ENCODE measurements around the gene ADRM1.

ADRM1 gene

DNA sequence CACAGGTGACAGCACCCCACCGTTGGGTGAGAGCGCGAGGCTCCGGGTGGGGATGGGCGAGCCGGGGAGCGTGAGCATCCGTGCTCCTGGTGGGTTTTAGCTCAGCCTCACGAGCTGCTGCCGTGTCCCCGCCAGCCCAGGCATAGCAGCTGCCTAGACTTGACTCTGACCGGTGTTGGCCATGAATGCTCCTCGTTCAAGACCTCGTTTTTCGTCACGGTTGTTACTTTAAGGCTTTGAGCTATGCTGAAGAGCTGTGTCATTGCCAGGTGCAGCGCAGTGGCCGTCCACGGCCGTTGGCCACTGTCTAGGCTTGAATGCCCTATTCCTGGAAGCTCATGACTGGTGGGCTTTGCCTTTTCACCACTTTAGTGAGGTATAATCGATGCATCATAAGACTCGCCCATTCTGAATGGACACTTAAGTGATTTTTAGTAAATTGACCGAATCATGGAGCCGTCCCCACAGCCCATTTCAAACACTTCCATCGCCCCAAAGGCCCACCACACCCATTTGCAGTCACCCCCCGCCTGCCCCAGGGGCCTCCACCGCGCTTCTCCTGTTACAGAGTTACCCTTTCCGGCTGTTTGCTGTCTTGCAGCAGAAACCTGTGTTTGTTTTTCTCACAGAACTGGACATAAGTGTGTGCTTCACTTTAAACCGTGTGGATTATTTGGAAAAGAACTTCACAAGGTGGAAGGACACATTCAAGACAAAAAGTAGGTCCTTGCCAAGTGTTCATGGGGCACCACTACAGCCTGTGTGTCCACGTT, 21.4 kb upstream of the ADRM1 start:
- Histone ChIP-seq H3K36me3 (ENCODE audit: insufficient read depth, low read length) (peaks cover 70% of the 10 kb centered on the region), H3K9ac (ENCODE audit: low read length) (no peak overlapping the region), H3K4me1 (ENCODE audit: insufficient read depth, low read length) (no peaks in the 10 kb centered on the region), H3K27ac (ENCODE audit: low read depth, low read length) (no peak overlapping the region), H3K9me3 (ENCODE audit: low read length) (no peaks in the 10 kb centered on the region), H3K27me3 (ENCODE audit: control insufficient read depth in 1 of 2, insufficient read depth in 2 of 2, low read length in 2 of 2) (no peaks in the 10 kb centered on the region), H3K4me3 (ENCODE audit: low read depth in 1 of 2, low read length in 2 of 2) (no peak overlapping the region)

DNA sequence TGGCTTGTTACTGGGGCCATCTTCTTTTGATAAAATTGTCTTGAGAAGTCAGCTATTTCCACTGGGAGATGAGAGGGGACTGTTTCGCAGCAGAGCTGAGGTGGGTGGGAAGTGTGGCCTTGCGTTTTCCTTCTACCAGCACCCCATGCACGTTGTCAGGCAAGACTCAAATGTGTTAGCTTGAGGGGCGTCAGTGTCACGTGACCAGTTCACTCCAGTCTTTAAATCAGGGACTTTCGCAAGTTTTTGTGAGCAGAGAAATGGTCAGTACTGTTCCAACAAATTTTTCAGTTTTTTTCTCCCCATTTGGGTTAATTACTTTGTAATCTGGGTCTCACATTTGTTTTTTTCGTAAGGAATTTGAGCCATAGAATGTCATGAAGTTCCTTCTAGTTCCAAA, 20.7 kb upstream of the ADRM1 start:
- H3K4me1 ChIP-seq (ENCODE audit: insufficient read depth, low read length), result no peaks in the 10 kb centered on the region
- no peak overlapping the region for H3K27ac ChIP-seq (ENCODE audit: low read depth, low read length)
- peaks cover 70% of the 10 kb centered on the region for H3K36me3 ChIP-seq (ENCODE audit: insufficient read depth, low read length)
- H3K4me3 ChIP-seq (ENCODE audit: low read depth in 1 of 2, low read length in 2 of 2), result no peak overlapping the region
- H3K9me3 ChIP-seq (ENCODE audit: low read length), result no peaks in the 10 kb centered on the region
- no peaks in the 10 kb centered on the region for H3K27me3 ChIP-seq (ENCODE audit: control insufficient read depth in 1 of 2, insufficient read depth in 2 of 2, low read length in 2 of 2)
- no peak overlapping the region for H3K9ac ChIP-seq (ENCODE audit: low read length)

DNA sequence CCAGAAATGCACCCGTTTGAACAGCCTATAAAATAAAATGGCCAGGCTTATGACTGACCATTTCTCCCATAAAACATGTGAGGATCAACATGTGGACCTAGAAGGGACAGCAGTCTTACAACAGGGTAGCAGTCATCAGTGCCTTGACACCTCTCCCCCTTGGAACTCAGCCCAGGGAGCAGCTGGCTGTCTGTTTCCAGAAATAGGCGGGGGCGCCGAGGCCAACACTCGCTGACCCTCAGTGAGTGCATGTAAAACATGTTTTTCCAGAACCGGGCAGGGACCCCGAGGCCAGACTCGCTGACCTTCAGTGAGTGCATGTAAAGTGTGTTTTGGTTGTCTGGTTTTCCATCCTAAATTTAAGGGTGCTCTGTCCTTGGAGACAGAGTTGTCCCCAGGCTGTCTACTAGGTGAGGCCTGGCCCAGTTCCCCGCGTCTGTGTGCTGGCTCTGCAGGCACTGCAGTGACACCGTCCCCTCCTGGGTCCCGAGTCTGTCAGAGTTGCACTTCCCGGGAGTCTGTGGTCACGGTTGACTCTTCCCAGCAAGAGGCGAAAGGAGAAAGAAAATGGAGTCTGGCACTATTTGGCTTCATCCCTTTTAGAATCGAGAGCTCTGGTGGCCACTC, 19.8 kb upstream of the ADRM1 start:
- no peaks in the 10 kb centered on the region for H3K4me1 ChIP-seq (ENCODE audit: insufficient read depth, low read length)
- no peak overlapping the region for H3K4me3 ChIP-seq (ENCODE audit: low read depth in 1 of 2, low read length in 2 of 2)
- H3K27me3 ChIP-seq (ENCODE audit: control insufficient read depth in 1 of 2, insufficient read depth in 2 of 2, low read length in 2 of 2), result no peaks in the 10 kb centered on the region
- H3K9ac ChIP-seq (ENCODE audit: low read length), result no peak overlapping the region
- no peaks in the 10 kb centered on the region for H3K9me3 ChIP-seq (ENCODE audit: low read length)
- peaks cover 68% of the 10 kb centered on the region for H3K36me3 ChIP-seq (ENCODE audit: insufficient read depth, low read length)
- no peak overlapping the region for H3K27ac ChIP-seq (ENCODE audit: low read depth, low read length)

DNA sequence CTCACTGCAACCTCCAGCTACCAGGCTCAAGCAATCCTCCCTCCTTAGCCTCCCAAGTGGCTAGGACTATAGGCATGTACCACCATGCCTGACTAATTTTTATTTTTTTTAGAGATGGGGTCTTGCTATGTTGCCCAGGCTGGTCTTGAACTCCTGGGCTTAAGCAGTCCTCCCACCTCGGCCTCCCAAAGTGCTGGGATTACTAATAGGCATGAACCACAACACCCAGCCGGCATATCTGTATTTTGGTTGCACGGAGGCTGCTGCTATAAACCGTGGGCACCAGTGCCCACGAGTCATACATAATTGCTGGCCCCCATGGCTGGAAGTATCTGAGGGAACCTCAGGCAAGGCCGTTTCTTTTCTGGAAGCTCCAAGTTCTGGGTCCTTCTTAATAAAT, 18.3 kb upstream of the ADRM1 start:
- Histone ChIP-seq H3K27me3 (ENCODE audit: control insufficient read depth in 1 of 2, insufficient read depth in 2 of 2, low read length in 2 of 2) (no peaks in the 10 kb centered on the region), H3K4me1 (ENCODE audit: insufficient read depth, low read length) (no peaks in the 10 kb centered on the region), H3K27ac (ENCODE audit: low read depth, low read length) (no peak overlapping the region), H3K9ac (ENCODE audit: low read length) (no peak overlapping the region), H3K36me3 (ENCODE audit: insufficient read depth, low read length) (peaks cover 61% of the 10 kb centered on the region), H3K4me3 (ENCODE audit: low read depth in 1 of 2, low read length in 2 of 2) (no peak overlapping the region), H3K9me3 (ENCODE audit: low read length) (no peaks in the 10 kb centered on the region)

DNA sequence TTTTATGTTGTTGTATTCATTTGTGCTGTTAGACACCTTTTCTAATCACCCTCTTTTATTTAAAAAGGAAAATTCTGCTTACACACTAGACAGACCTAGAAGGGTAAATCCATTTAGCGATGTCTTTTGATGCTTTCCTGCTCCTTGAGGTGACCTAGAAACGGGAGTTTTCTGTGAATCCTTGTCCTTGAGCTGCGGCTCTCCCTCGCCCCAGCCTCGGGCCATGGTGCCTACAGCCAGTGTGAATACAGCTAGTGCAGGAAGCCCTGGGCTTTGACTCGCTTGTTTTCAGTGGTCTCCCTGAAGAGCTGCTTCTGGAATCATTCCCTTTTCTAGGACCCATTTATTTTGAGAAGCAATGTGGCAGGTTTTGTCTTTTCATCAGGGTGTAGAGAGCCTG, 17.6 kb upstream of the ADRM1 start:
- Histone ChIP-seq H3K27ac (ENCODE audit: low read depth, low read length) (no peak overlapping the region), H3K9ac (ENCODE audit: low read length) (no peak overlapping the region), H3K9me3 (ENCODE audit: low read length) (no peaks in the 10 kb centered on the region), H3K4me3 (ENCODE audit: low read depth in 1 of 2, low read length in 2 of 2) (no peak overlapping the region), H3K36me3 (ENCODE audit: insufficient read depth, low read length) (peaks cover 54% of the 10 kb centered on the region), H3K4me1 (ENCODE audit: insufficient read depth, low read length) (no peaks in the 10 kb centered on the region), H3K27me3 (ENCODE audit: control insufficient read depth in 1 of 2, insufficient read depth in 2 of 2, low read length in 2 of 2) (no peaks in the 10 kb centered on the region)

DNA sequence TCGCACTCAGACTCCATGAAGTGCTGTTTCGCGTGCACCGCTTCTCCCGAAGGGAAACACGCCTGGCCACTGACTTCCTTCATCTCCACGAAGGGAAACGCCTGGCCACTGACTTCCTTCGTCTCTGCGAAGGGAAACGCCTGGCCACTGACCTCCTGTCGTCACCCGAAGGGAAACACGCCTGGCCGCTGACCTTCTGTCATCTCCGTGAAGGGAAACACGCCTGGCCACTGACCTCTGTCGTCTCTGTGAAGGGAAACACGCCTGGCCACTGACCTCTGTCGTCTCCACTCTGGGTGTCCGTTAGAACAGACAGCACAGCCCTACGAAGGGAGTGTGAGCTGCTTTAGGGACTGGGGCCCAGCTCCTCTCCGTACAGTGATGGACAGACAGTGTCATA, 17.1 kb upstream of the ADRM1 start:
- Histone ChIP-seq H3K27me3 (ENCODE audit: control insufficient read depth in 1 of 2, insufficient read depth in 2 of 2, low read length in 2 of 2) (no peaks in the 10 kb centered on the region), H3K9ac (ENCODE audit: low read length) (no peak overlapping the region), H3K4me3 (ENCODE audit: low read depth in 1 of 2, low read length in 2 of 2) (no peak overlapping the region), H3K9me3 (ENCODE audit: low read length) (no peaks in the 10 kb centered on the region), H3K27ac (ENCODE audit: low read depth, low read length) (no peak overlapping the region), H3K36me3 (ENCODE audit: insufficient read depth, low read length) (peaks cover 49% of the 10 kb centered on the region), H3K4me1 (ENCODE audit: insufficient read depth, low read length) (no peaks in the 10 kb centered on the region)

DNA sequence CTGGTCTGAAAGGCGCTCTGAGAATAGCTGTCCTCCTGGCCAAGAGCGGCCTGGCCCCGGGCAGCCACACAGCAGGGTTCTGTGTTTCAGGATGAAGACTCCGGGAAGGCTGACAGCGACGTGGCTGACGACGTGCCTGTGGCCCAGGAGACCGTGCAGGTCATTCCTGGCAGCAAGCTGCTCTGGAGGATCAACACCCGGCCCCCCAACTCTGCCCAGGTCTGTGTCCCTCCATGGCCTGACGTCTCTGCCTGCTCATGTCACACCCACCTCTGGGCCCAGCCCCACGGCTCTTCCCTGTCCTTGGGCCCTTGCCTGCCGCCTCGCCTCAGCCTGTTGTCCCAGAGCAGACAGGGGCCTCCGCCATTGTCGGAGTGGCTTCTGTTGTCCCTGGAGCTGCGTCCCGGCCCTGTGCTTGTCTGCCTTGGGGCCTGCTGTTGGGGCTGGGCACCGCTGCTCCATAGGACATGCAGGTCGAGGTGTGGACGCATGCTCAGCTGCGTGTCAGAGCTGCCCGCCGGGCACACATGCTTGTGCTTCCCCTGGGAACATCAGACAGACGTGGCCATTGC, 16.2 kb upstream of the ADRM1 start:
- H3K27me3 ChIP-seq (ENCODE audit: control insufficient read depth in 1 of 2, insufficient read depth in 2 of 2, low read length in 2 of 2), result no peaks in the 10 kb centered on the region
- no peak overlapping the region for H3K4me3 ChIP-seq (ENCODE audit: low read depth in 1 of 2, low read length in 2 of 2)
- no peak overlapping the region for H3K27ac ChIP-seq (ENCODE audit: low read depth, low read length)
- no peak overlapping the region for H3K9ac ChIP-seq (ENCODE audit: low read length)
- H3K4me1 ChIP-seq (ENCODE audit: insufficient read depth, low read length), result no peaks in the 10 kb centered on the region
- no peaks in the 10 kb centered on the region for H3K9me3 ChIP-seq (ENCODE audit: low read length)
- peaks cover 53% of the 10 kb centered on the region for H3K36me3 ChIP-seq (ENCODE audit: insufficient read depth, low read length)

DNA sequence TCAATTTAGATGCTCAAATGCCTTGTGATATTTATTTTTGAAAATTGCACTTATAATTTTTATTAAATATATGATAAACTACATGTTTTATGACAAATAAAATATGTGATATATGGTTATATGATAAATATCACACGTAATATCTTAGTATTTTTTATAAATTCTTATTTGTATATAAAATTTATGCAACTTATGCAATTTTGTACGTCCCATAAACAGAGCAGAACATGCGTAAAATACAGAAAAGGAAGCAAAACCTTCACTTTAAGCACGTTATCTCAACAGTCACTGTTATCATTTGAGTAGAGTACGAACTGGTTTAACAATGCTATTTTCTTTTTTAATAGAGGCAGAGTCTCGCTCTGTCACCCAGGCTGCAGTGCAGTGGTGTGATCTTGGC, 15.7 kb upstream of the ADRM1 start:
- Histone ChIP-seq H3K4me3 (ENCODE audit: low read depth in 1 of 2, low read length in 2 of 2) (no peak overlapping the region), H3K36me3 (ENCODE audit: insufficient read depth, low read length) (peaks cover 51% of the 10 kb centered on the region), H3K9ac (ENCODE audit: low read length) (no peak overlapping the region), H3K27me3 (ENCODE audit: control insufficient read depth in 1 of 2, insufficient read depth in 2 of 2, low read length in 2 of 2) (no peaks in the 10 kb centered on the region), H3K4me1 (ENCODE audit: insufficient read depth, low read length) (no peaks in the 10 kb centered on the region), H3K27ac (ENCODE audit: low read depth, low read length) (no peak overlapping the region), H3K9me3 (ENCODE audit: low read length) (no peaks in the 10 kb centered on the region)

DNA sequence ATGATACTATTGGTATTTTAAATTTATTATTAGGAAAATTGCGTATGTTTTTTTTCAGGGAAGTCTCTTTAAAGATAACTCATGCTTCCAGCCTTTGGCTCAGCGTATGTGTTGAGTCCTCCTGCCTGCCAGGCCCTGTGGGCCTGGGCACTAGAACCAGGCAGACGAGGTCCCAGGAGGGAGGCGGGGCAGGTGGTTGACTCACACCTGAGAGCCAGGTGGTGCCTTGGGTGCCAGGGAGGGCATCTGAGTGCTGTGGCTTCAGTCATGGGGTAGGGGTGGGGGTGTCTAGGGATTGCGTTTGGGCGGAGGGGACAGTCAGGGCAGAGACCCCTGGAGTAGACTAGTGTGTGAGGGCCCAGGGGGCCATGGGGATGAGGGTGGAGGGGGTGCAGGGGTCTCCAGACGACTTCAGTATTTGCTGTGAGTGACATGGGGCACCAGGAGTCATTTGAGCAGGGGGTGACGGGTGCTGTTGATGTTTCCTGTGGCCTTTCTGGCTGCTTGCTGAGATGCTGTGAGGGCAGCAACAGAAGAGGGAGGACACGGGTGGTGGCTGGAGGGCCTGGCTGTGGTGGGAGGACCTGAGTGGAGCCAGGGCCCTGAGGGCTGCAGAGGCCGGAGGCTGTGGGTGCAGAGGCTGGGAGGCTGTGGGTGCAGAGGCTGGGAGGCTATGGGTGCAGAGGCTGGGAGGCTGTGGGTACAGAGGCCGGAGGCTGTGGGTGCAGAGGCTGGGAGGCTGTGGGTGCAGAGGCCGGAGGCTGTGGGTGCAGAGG, 14.8 kb upstream of the ADRM1 start:
- no peak overlapping the region for H3K4me3 ChIP-seq (ENCODE audit: low read depth in 1 of 2, low read length in 2 of 2)
- no peak overlapping the region for H3K27ac ChIP-seq (ENCODE audit: low read depth, low read length)
- H3K27me3 ChIP-seq (ENCODE audit: control insufficient read depth in 1 of 2, insufficient read depth in 2 of 2, low read length in 2 of 2), result no peaks in the 10 kb centered on the region
- no peaks in the 10 kb centered on the region for H3K4me1 ChIP-seq (ENCODE audit: insufficient read depth, low read length)
- H3K9ac ChIP-seq (ENCODE audit: low read length), result no peak overlapping the region
- H3K9me3 ChIP-seq (ENCODE audit: low read length), result no peaks in the 10 kb centered on the region
- H3K36me3 ChIP-seq (ENCODE audit: insufficient read depth, low read length), result peaks cover 45% of the 10 kb centered on the region

DNA sequence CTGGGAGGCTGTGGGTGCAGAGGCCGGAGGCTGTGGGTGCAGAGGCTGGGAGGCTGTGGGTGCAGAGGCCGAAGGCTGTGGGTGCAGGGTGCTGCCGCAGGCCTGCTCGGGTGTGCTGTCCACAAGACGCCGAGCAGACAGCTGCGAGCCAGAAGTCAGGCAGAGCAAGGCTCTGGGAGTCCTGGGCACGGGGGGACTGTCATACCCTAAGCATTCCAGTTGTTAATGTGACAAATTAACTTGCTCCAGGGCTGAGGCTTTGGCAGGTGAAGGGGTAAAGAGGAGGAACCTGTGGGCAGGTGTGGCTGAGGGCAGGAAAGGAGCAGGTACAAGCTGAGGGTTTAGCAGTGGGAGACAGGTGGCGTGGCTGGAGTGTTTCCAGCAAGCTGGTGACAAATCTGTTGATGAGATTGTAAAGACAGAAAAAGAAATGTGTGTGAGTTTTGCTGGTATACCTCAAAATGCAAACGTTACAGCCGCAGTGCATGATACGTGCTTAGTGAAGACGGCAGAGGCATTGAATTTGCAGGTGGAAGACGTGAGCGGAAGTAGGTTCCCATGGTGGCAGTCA, 14.2 kb upstream of the ADRM1 start:
- peaks cover 44% of the 10 kb centered on the region for H3K36me3 ChIP-seq (ENCODE audit: insufficient read depth, low read length)
- H3K9ac ChIP-seq (ENCODE audit: low read length), result no peak overlapping the region
- no peaks in the 10 kb centered on the region for H3K27me3 ChIP-seq (ENCODE audit: control insufficient read depth in 1 of 2, insufficient read depth in 2 of 2, low read length in 2 of 2)
- H3K4me3 ChIP-seq (ENCODE audit: low read depth in 1 of 2, low read length in 2 of 2), result no peak overlapping the region
- no peaks in the 10 kb centered on the region for H3K9me3 ChIP-seq (ENCODE audit: low read length)
- no peak overlapping the region for H3K27ac ChIP-seq (ENCODE audit: low read depth, low read length)
- no peaks in the 10 kb centered on the region for H3K4me1 ChIP-seq (ENCODE audit: insufficient read depth, low read length)

DNA sequence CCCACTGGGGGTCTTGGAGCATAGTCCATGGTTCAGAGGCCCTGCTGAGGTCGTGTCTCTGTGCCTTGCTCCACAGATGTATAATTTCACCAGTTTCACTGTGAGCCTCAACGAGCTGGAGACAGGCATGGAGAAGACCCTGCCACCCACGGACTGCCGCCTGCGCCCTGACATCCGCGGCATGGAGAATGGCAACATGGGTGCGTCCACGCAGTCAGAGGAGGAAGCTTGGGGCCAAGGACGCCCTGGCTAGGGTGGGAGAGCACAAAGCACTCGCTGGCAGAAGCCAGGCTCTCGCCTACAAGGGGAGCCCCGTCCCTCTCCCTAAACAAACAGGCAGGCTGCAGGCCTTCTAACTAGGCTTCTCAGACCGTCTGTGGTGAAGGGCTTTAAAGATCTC, 13.7 kb upstream of the ADRM1 start:
- H3K4me1 ChIP-seq (ENCODE audit: insufficient read depth, low read length), result no peaks in the 10 kb centered on the region
- peaks cover 46% of the 10 kb centered on the region for H3K36me3 ChIP-seq (ENCODE audit: insufficient read depth, low read length)
- H3K27ac ChIP-seq (ENCODE audit: low read depth, low read length), result no peak overlapping the region
- H3K4me3 ChIP-seq (ENCODE audit: low read depth in 1 of 2, low read length in 2 of 2), result no peak overlapping the region
- H3K9ac ChIP-seq (ENCODE audit: low read length), result no peak overlapping the region
- no peaks in the 10 kb centered on the region for H3K27me3 ChIP-seq (ENCODE audit: control insufficient read depth in 1 of 2, insufficient read depth in 2 of 2, low read length in 2 of 2)
- H3K9me3 ChIP-seq (ENCODE audit: low read length), result no peaks in the 10 kb centered on the region

Data from muscle layer of colon (tissue), 2 donors.